PC-3 (cell line): Measurements from ENCODE around the gene SHLD2.
"Not testable (repeated sequence)": the region's sequence is repeated elsewhere in the genome, so short reads cannot be mapped to it uniquely, and the experiment has no call there.

Experiments used
- EZH2 ChIP-seq: fragments of 300-600 bp; sonication (generic); IDR thresholded peaks from one replicate; pipeline ENCODE4 v1.6.1; 2017; ENCODE audit warnings: antibody characterized with exemption, mild to moderate bottlenecking, low read length; ENCODE audit not compliant: unreplicated experiment
- EZH2phosphoT487 ChIP-seq: fragments of 300-600 bp; sonication (generic); IDR thresholded peaks from 2 replicates; pipeline ENCODE4 v1.6.1; 2018; ENCODE audit warnings: mild to moderate bottlenecking, antibody characterized with exemption, low read length, borderline replicate concordance
- TF ChIP-seq, protein P1 (sequence below): fragments of 300-600 bp; sonication (generic); conservative IDR thresholded peaks from 2 replicates; pipeline ENCODE4 v1.5.1; 2017; ENCODE audit warnings: antibody characterized with exemption, low read depth, mild to moderate bottlenecking, low read length

DNA sequence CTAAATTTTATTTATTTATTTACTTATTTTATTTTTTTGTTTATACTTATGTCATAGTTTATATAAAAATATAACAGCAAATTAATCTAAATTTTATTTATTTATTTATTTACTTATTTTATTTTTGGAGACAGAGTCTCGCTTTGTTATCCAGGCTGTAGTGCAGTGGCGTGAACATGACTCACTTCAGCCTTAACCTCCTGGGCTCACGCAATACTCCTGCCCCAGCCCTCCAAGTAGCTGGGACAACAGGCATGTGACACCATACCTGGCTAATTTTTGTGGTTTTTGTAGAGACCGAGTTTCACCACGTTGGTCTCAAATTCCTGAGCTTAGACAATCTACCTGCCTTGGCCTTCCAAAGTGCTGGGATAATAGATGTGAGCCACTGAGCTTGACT lies 115.3 kb downstream of the SHLD2 start:
- TF ChIP-seq, protein P1, sequence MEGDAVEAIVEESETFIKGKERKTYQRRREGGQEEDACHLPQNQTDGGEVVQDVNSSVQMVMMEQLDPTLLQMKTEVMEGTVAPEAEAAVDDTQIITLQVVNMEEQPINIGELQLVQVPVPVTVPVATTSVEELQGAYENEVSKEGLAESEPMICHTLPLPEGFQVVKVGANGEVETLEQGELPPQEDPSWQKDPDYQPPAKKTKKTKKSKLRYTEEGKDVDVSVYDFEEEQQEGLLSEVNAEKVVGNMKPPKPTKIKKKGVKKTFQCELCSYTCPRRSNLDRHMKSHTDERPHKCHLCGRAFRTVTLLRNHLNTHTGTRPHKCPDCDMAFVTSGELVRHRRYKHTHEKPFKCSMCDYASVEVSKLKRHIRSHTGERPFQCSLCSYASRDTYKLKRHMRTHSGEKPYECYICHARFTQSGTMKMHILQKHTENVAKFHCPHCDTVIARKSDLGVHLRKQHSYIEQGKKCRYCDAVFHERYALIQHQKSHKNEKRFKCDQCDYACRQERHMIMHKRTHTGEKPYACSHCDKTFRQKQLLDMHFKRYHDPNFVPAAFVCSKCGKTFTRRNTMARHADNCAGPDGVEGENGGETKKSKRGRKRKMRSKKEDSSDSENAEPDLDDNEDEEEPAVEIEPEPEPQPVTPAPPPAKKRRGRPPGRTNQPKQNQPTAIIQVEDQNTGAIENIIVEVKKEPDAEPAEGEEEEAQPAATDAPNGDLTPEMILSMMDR = not testable (repeated sequence)
- TF ChIP-seq EZH2phosphoT487, EZH2: not testable (repeated sequence)
